BLaER1 treated with 17β-estradiol and CSF1 and Interleukin-3, amounts not matched to agents 10 nM and 100 nM (cell line): ENCODE measurements around the gene ZNF512B.

Experiments
- H3K27ac ChIP-seq, 11 experiments: shearing (Covaris generic); formaldehyde crosslinking; 2 replicates each; pipeline ENCODE4 v1.8.1; 2022
- H3K27me3 ChIP-seq, 11 experiments: shearing (Covaris generic); formaldehyde crosslinking; 2 replicates each; pipeline ENCODE4 v1.8.1; 2022
- H3K36me3 ChIP-seq, 11 experiments: shearing (Covaris generic); formaldehyde crosslinking; 2 replicates each; pipeline ENCODE4 v1.8.1; 2022
- H3K4me1 ChIP-seq, 10 experiments: shearing (Covaris generic); formaldehyde crosslinking; 2 replicates each; pipeline ENCODE4 v1.8.1; 2022
- H3K4me2 ChIP-seq, 11 experiments: shearing (Covaris generic); formaldehyde crosslinking; 2 replicates each; pipeline ENCODE4 v1.8.1; 2022
- H3K4me3 ChIP-seq, 10 experiments: shearing (Covaris generic); formaldehyde crosslinking; 2 replicates each; pipeline ENCODE4 v1.8.1; 2022
- H3K9ac ChIP-seq, 11 experiments: shearing (Covaris generic); formaldehyde crosslinking; 2 replicates each; pipeline ENCODE4 v1.8.1; 2022
- H3K9me3 ChIP-seq, 11 experiments: shearing (Covaris generic); formaldehyde crosslinking; replicated peaks in 1 of 11; 2 replicates each; pipeline ENCODE4 v1.8.1; 2022
- H4K20me1 ChIP-seq, 11 experiments: shearing (Covaris generic); formaldehyde crosslinking; 2 replicates each; pipeline ENCODE4 v1.8.1; 2022
- Cebpa-rat ChIP-seq, 11 experiments: shearing (Covaris generic); IDR thresholded peaks; 2 replicates each; pipeline ENCODE4 v1.8.1; 2022

The ZNF512B gene

DNA sequence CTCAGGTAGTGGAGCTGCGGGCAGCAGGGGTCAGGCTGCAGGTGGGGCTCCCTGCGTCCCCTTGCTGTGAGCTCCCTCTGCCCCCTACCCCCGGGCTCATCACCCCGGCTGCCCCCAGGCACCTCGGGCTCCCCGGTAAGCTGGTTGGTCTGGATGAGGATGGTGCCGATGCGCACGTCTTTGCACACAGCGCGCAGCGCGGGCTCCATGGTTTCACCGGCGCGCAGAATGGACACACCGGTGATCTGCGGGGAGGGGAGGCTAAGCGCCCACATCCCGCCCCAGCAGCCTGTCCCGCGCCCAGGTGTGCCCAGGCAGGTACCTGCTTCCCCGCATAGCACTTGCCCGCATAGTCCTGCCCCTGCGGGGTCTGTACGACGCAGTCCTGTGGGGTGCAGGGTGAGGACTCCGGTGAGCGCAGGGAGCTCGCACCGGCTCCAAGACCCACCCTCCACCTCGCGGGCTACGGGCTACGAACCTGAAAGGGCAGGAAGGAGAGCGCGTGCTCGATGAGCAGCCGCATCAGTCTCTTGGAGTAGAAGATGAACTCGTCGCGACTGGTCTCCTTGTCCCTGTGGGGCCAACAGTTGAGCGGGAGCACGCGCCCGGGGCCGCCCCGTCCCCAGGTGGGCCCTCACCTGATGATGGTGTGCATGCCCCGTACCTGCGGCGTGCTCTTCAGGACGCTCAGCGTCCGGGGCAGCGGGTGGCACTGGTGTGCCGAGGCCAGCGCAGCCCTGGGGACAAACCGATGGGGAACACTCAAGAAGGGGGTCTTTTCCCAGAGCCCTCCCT lies 29.1 kb downstream of the ZNF512B start:
- Histone ChIP-seq H3K4me2 (peak overlapping the region; percentile 69 to 90 (median 82)), H3K9me3 (no peaks in the 10 kb centered on the region; a peak in 1 of 22 replicates), H3K27me3 (no peaks in the 10 kb centered on the region), H3K4me3 (peak overlapping the region in 6 of 10 experiments; percentile 21 to 54 (median 31); a peak in 4 of 20 replicates), H3K27ac (peak overlapping the region in 10 of 11 experiments; percentile 62 to 78 (median 72); a peak in 20 of 22 replicates), H3K36me3 (peaks cover 70 to 89% (median 87%) of the 10 kb centered on the region in 11 experiments), H3K9ac (peak overlapping the region in 10 of 11 experiments; percentile 26 to 64 (median 48); a peak in 16 of 22 replicates), H4K20me1 (peaks cover 90 to 95% (median 94%) of the 10 kb centered on the region in 11 experiments), H3K4me1 (peaks cover 36 to 48% (median 41%) of the 10 kb centered on the region in 10 experiments)
- TF ChIP-seq Cebpa-rat (IDR thresholded peaks at IDR 0.05): no peak

DNA sequence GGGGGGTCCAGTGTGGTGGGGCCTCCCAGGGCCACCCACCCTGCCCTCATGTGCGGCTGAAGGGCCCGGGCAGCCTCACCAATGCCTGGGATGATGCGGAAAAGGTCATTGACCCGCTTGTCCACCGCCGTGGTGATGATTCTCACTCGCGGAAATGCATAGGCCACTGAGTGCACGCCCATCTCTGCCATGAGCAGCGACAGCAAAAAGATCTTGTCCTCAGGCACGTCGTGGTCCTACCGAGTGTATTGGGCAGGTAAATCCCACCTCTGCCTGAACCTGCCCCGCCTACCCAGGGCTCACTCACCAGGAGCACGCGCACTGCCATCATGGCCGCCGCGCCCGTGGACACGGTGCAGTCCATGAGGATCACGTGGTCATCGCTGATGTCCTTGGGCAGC lies 29.7 kb downstream of the ZNF512B start:
- no peaks in the 10 kb centered on the region for H3K27me3 ChIP-seq
- peaks cover 90 to 95% (median 94%) of the 10 kb centered on the region in 11 experiments for H4K20me1 ChIP-seq
- H3K4me3 ChIP-seq: no peak overlapping the region
- H3K9me3 ChIP-seq: no peaks in the 10 kb centered on the region; a peak in 1 of 22 replicates
- TF ChIP-seq Cebpa-rat (IDR thresholded peaks at IDR 0.05): no peak
- H3K36me3 ChIP-seq: peaks cover 70 to 89% (median 87%) of the 10 kb centered on the region in 11 experiments
- H3K4me2 ChIP-seq: peak overlapping the region in 6 of 11 experiments; percentile 69 to 90 (median 85); a peak in 6 of 22 replicates
- H3K27ac ChIP-seq: no peak overlapping the region; a peak in 1 of 22 replicates
- no peak overlapping the region for H3K9ac ChIP-seq
- H3K4me1 ChIP-seq: peaks cover 37 to 53% (median 47%) of the 10 kb centered on the region in 10 experiments

DNA sequence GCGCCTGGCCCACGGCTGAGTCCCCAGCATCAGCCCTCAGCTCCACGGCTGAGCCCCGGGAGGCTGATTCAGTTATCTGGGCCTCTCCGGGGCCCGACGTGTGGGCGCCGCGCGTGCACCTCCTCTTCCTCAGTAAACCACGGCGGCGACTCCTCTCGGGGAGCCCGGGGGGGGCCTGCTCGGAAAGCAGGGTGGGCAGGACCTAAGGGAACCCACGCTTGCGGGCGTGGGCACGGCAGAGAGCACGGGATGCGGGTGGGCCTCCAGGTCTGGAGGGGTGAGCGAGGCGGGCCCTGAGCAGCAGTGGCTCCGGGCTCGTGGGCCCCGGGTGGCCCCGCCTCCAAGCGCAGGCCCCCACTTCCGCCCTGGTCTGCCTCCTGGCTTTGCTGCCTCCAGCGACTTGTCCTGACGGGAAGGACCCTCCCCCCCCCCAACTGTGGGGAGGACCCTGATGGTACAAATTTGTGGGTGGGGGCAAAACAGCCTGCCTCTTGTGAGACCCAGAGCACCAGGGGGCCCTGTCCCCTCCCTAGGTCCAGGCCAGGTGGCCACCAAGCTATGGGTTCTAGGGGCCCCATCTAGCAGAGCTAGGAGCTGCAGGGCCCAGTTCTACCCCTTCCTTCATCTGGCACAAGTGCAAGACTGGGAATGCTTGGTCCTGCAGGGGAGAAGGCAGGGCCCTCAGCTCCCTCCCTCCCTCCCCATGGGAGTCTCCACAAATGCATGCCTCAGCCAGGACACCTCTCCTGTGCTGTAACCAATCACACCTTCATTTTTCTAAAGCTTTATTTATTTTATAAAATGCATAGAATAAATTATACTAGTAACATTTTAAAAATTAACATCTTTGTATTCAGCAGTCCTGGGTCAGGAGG lies 30.4 kb downstream of the ZNF512B start:
- Histone ChIP-seq H3K27me3 (no peaks in the 10 kb centered on the region), H3K27ac (no peak overlapping the region), H3K36me3 (peaks cover 70 to 89% (median 87%) of the 10 kb centered on the region in 11 experiments), H3K4me1 (peaks cover 37 to 59% (median 50%) of the 10 kb centered on the region in 10 experiments), H3K4me2 (0 out of 22 replicates have a peak overlapping the region, but pooled peaks of 1 of the 11 experiments have one; percentile 2), H3K9me3 (no peaks in the 10 kb centered on the region; a peak in 1 of 22 replicates), H3K9ac (no peak overlapping the region), H3K4me3 (no peak overlapping the region), H4K20me1 (peaks cover 90 to 95% (median 94%) of the 10 kb centered on the region in 11 experiments)
- no peak for TF ChIP-seq Cebpa-rat (IDR thresholded peaks at IDR 0.05)

DNA sequence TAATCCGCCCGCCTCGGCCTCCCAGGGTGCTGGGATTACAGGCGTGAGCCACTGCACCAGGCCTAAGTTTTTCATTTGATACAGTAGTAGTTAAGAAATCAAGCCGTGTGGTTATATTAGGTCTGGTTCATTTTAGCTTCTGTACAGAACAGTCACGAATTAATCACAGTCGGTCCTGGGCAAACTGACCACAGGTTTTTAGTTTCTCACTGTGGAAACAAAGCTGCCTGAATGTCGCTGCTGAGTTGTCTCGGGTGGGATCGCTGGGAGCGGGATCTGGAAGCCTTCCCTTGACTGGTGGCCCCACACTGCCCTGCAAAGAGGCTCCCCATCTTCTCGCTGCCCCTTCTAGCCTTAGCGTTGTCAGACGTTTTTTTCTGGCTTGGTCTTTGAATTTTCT lies 32.1 kb downstream of the ZNF512B start:
- H4K20me1 ChIP-seq: peaks cover 90 to 96% (median 94%) of the 10 kb centered on the region in 11 experiments
- no peak overlapping the region for H3K4me2 ChIP-seq
- peak overlapping the region in 1 of 11 experiments; percentile 21; a peak in 1 of 22 replicates for H3K27ac ChIP-seq
- no peaks in the 10 kb centered on the region for H3K27me3 ChIP-seq
- no peak for TF ChIP-seq Cebpa-rat (IDR thresholded peaks at IDR 0.05)
- H3K4me3 ChIP-seq: no peak overlapping the region
- H3K9ac ChIP-seq: no peak overlapping the region
- peaks cover 23 to 47% (median 38%) of the 10 kb centered on the region in 10 experiments for H3K4me1 ChIP-seq
- H3K9me3 ChIP-seq: no peaks in the 10 kb centered on the region; a peak in 1 of 22 replicates
- H3K36me3 ChIP-seq: peaks cover 71 to 89% (median 87%) of the 10 kb centered on the region in 11 experiments

DNA sequence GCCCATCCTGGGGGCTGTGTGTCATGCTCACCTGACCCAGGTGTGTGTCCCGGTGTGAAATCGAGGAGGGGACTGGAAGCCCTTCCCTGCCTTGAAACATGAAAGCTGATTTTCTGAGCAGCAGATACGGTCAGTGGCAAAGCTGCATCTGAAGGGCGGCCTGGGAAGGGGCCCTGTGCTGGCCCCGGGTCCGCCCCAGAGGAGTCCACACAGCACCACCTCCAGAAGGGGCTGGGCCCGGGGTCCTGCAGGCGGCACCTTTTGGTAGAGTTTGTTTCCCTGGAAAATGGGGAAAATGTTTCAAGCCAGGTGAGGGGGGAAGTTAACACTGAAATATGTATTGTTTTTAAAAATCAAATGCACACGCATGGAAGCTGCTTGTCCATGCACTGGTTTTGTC lies 34.3 kb downstream of the ZNF512B start:
- H3K4me1 ChIP-seq: peaks cover 7 to 47% (median 33%) of the 10 kb centered on the region in 10 experiments
- peak overlapping the region in 2 of 11 experiments; percentile 27 to 47; a peak in 2 of 22 replicates for H3K9ac ChIP-seq
- TF ChIP-seq Cebpa-rat (IDR thresholded peaks at IDR 0.05): no peak
- peaks cover 96 to 100% (median 99%) of the 10 kb centered on the region in 11 experiments for H4K20me1 ChIP-seq
- H3K27me3 ChIP-seq: no peaks in the 10 kb centered on the region
- no peaks in the 10 kb centered on the region; a peak in 1 of 22 replicates for H3K9me3 ChIP-seq
- H3K4me3 ChIP-seq: no peak overlapping the region
- H3K36me3 ChIP-seq: peaks cover 85 to 99% (median 97%) of the 10 kb centered on the region in 11 experiments
- no peak overlapping the region for H3K27ac ChIP-seq
- H3K4me2 ChIP-seq: peak overlapping the region in 5 of 11 experiments; percentile 3 to 50 (median 33); a peak in 5 of 22 replicates

DNA sequence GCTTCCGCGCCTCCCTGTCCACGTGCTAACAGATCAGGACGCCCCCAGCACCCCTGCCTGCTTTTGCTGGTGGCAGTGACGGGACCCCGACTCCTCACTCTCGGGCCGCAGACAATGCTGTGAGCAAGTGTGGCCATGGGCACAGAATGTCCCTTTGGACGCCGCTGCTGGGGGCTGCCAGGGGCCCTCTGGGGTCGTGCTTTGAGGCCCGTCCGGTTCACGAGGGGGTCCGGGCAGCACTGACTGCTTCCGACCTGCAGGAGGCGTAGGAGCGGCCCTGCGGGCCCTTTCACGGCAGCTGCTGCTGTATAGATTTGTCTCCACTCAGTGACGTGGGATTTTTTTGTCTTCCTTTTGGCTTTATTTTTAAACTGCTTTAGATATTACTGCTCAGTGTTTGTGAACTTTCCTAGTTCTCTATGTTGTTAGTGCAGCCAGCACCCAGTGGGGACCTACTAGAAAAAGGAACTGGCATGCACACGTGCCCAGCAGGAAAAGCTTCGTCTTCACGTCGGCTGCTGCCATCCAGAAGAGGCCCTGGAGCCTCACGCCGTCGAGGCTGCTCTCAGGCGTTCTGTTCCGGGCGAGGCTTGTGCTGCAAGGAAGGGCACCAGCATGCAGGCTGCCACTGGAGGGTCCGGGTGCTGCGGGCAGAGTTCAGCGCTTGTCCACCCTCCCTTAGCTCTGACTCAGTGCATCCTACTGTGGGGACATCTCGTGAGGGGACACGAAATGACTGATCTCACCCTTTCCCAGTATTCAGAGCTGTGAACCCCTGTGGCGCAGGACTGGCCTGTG lies 35.3 kb downstream of the ZNF512B start:
- peaks cover 91 to 100% (median 99%) of the 10 kb centered on the region in 11 experiments for H4K20me1 ChIP-seq
- 0 out of 22 replicates have a peak overlapping the region, but pooled peaks of 1 of the 11 experiments have one; percentile 3 for H3K4me2 ChIP-seq
- peaks cover 86 to 100% (median 97%) of the 10 kb centered on the region in 11 experiments for H3K36me3 ChIP-seq

DNA sequence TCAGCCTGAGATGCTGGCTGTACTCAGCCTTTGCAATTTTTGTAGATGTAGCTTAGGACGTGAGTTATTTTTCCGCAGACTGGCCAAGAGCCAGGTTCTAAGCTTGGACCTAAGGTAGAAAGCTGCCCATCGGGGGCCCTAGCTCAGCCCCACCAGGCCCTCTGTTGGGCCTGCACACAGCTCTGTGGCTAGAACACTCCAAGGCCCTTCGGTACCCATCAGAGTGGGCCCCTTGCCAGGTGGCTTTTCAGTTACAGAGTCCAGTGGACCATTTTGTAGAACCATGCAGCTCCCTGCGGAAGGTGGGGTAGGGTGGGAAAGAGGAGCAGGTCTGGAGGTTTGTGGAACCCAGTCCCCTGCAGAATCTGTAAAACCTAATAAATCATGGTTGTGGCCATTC lies 36.1 kb downstream of the ZNF512B start:
- H3K9me3 ChIP-seq: no peaks in the 10 kb centered on the region; a peak in 1 of 22 replicates
- no peak overlapping the region for H3K4me3 ChIP-seq
- no peak overlapping the region for H3K27ac ChIP-seq
- no peak for TF ChIP-seq Cebpa-rat (IDR thresholded peaks at IDR 0.05)
- peaks cover 82 to 100% (median 99%) of the 10 kb centered on the region in 11 experiments for H4K20me1 ChIP-seq
- peaks cover 88 to 100% (median 98%) of the 10 kb centered on the region in 11 experiments for H3K36me3 ChIP-seq
- H3K4me2 ChIP-seq: no peak overlapping the region
- no peaks in the 10 kb centered on the region for H3K27me3 ChIP-seq
- peaks cover 0 to 56% (median 33%) of the 10 kb centered on the region in 10 experiments; a peak in 15 of 20 replicates for H3K4me1 ChIP-seq
- H3K9ac ChIP-seq: 0 out of 22 replicates have a peak overlapping the region, but pooled peaks of 1 of the 11 experiments have one; percentile 18

More for the DNA sequence above, 35.3 kb downstream of the ZNF512B start:
- TF ChIP-seq Cebpa-rat (IDR thresholded peaks at IDR 0.05): no peak
- Histone ChIP-seq H3K4me1 (peaks cover 0 to 51% (median 36%) of the 10 kb centered on the region in 10 experiments; a peak in 17 of 20 replicates), H3K27me3 (no peaks in the 10 kb centered on the region), H3K27ac (no peak overlapping the region), H3K9me3 (no peaks in the 10 kb centered on the region; a peak in 1 of 22 replicates), H3K4me3 (no peak overlapping the region), H3K9ac (0 out of 22 replicates have a peak overlapping the region, but pooled peaks of 2 of the 11 experiments have one; percentile 27 to 47)
